OCI-LY1 (cell line): ENCODE measurements around the gene GNPTAB.

Experiments used
- EZH2 ChIP-seq: fragments of 200-600 bp; sonication (generic), shearing (Covaris generic); IDR thresholded peaks from 2 replicates; pipeline ENCODE4 v1.8.0; 2017; ENCODE audit warnings: borderline replicate concordance, mixed run types, mild to moderate bottlenecking, antibody characterized with exemption, low read length, moderate library complexity, mixed read lengths
- TF ChIP-seq, protein P1 (sequence below): fragments of 200-600 bp; sonication (generic), shearing (Covaris generic); IDR thresholded peaks from 2 replicates; pipeline ENCODE4 v1.5.1; 2017; ENCODE audit warnings: mild to moderate bottlenecking, antibody characterized with exemption, low read length, moderate library complexity, mixed read lengths

GRCh38 chr12:101847325-101847724 is 16.6 kb upstream of the GNPTAB start:
- TF ChIP-seq, protein P1, sequence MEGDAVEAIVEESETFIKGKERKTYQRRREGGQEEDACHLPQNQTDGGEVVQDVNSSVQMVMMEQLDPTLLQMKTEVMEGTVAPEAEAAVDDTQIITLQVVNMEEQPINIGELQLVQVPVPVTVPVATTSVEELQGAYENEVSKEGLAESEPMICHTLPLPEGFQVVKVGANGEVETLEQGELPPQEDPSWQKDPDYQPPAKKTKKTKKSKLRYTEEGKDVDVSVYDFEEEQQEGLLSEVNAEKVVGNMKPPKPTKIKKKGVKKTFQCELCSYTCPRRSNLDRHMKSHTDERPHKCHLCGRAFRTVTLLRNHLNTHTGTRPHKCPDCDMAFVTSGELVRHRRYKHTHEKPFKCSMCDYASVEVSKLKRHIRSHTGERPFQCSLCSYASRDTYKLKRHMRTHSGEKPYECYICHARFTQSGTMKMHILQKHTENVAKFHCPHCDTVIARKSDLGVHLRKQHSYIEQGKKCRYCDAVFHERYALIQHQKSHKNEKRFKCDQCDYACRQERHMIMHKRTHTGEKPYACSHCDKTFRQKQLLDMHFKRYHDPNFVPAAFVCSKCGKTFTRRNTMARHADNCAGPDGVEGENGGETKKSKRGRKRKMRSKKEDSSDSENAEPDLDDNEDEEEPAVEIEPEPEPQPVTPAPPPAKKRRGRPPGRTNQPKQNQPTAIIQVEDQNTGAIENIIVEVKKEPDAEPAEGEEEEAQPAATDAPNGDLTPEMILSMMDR: no peak
- no peak for TF ChIP-seq EZH2
